HAP-1 (cell line): ENCODE data around the gene PNPLA8.

Experiments
- DNase-seq, 2 experiments: peaks; one replicate each; pipeline ENCODE4 v3.0.0-alpha.2; 2016 to 2020; ENCODE audit warnings: low spot score in 2 of 2
- H3K27me3 ChIP-seq: fragments of 250-450 bp; sonication (Bioruptor Pico); 2 replicates; pipeline ENCODE4 v1.5.1; 2020; ENCODE audit warnings: low read depth, mild to moderate bottlenecking, moderate library complexity
- H3K36me3 ChIP-seq: fragments of 250-450 bp; sonication (Bioruptor Pico); replicated peaks from 2 replicates; pipeline ENCODE4 v1.5.1; 2020; ENCODE audit warnings: mild to moderate bottlenecking
- H3K4me1 ChIP-seq: fragments of 250-450 bp; sonication (Bioruptor Pico); 2 replicates; pipeline ENCODE4 v1.5.1; 2020; ENCODE audit warnings: mild to moderate bottlenecking
- H3K4me3 ChIP-seq: fragments of 250-450 bp; sonication (Bioruptor Pico); 2 replicates; pipeline ENCODE4 v1.5.1; 2020; ENCODE audit warnings: mild to moderate bottlenecking, moderate library complexity
- H3K9me3 ChIP-seq: fragments of 250-450 bp; sonication (Bioruptor Pico); 2 replicates; pipeline ENCODE4 v1.5.1; 2020; ENCODE audit warnings: mild to moderate bottlenecking, moderate library complexity
- in situ Hi-C: fragments of 300-500 bp; cut with MboI; formaldehyde crosslinking; loops from 3 replicates; pipeline ENCODE4 v1.14.3; 2020; ENCODE audit warnings: low sequenced_read_pairs, inconsistent platforms, mixed read lengths

PNPLA8 gene

GRCh38 chr7:108436906-108437305, 89.0 kb downstream of the PNPLA8 start:
- in situ Hi-C loops = no loop called here
- DNase-seq = no peak
- H3K4me1 ChIP-seq = no peaks in the 10 kb centered on the region
- no peak overlapping the region for H3K4me3 ChIP-seq
- H3K27me3 ChIP-seq = peaks cover 3% of the 10 kb centered on the region; the same call in 1 of the 2 replicates
- no peaks in the 10 kb centered on the region for H3K9me3 ChIP-seq
- no peaks in the 10 kb centered on the region for H3K36me3 ChIP-seq

- no peak for DNase-seq
- Histone ChIP-seq H3K36me3 (no peaks in the 10 kb centered on the region), H3K4me1 (no peaks in the 10 kb centered on the region), H3K9me3 (no peaks in the 10 kb centered on the region), H3K4me3 (no peak overlapping the region), H3K27me3 (peaks cover 3% of the 10 kb centered on the region; the same call in 1 of the 2 replicates)
- in situ Hi-C loops = no loop called here
Observed at GRCh38 chr7:108434010-108434409, 91.9 kb downstream of the PNPLA8 start.

GRCh38 chr7:108431099-108431498, 94.8 kb downstream of the PNPLA8 start:
- in situ Hi-C loops = no loop called here
- no peaks in the 10 kb centered on the region for H3K9me3 ChIP-seq
- no peaks in the 10 kb centered on the region for H3K27me3 ChIP-seq
- no peak for DNase-seq
- no peaks in the 10 kb centered on the region for H3K36me3 ChIP-seq
- no peaks in the 10 kb centered on the region for H3K4me1 ChIP-seq
- H3K4me3 ChIP-seq = no peak overlapping the region

- Histone ChIP-seq H3K4me1 (no peaks in the 10 kb centered on the region), H3K9me3 (no peaks in the 10 kb centered on the region), H3K27me3 (no peaks in the 10 kb centered on the region), H3K4me3 (no peak overlapping the region), H3K36me3 (no peaks in the 10 kb centered on the region)
- in situ Hi-C loops = no loop called here
- no peak for DNase-seq
Observed at GRCh38 chr7:108430664-108431063, 95.3 kb downstream of the PNPLA8 start.

GRCh38 chr7:108427766-108428165, 98.2 kb downstream of the PNPLA8 start:
- Histone ChIP-seq H3K9me3 (no peaks in the 10 kb centered on the region), H3K36me3 (no peaks in the 10 kb centered on the region), H3K4me3 (no peak overlapping the region), H3K4me1 (no peaks in the 10 kb centered on the region), H3K27me3 (no peaks in the 10 kb centered on the region; the same call in 1 of the 2 replicates)
- in situ Hi-C loops = no loop called here
- no peak for DNase-seq

GRCh38 chr7:108425714-108426275, 100.1 kb downstream of the PNPLA8 start:
- no peaks in the 10 kb centered on the region for H3K9me3 ChIP-seq
- H3K4me1 ChIP-seq = no peaks in the 10 kb centered on the region
- H3K4me3 ChIP-seq = no peak overlapping the region
- H3K27me3 ChIP-seq = peaks cover 6% of the 10 kb centered on the region; the same call in 1 of the 2 replicates
- in situ Hi-C loops = no loop called here
- DNase-seq = no peak
- no peaks in the 10 kb centered on the region for H3K36me3 ChIP-seq

GRCh38 chr7:108424013-108424412, 101.9 kb downstream of the PNPLA8 start:
- DNase-seq = no peak
- Histone ChIP-seq H3K36me3 (no peaks in the 10 kb centered on the region), H3K9me3 (no peaks in the 10 kb centered on the region), H3K4me1 (no peaks in the 10 kb centered on the region), H3K27me3 (peaks cover 16% of the 10 kb centered on the region), H3K4me3 (no peak overlapping the region)
- in situ Hi-C loops = no loop called here

- Histone ChIP-seq H3K4me3 (no peak overlapping the region), H3K36me3 (no peaks in the 10 kb centered on the region), H3K9me3 (no peaks in the 10 kb centered on the region), H3K27me3 (peaks cover 22% of the 10 kb centered on the region), H3K4me1 (no peaks in the 10 kb centered on the region)
- in situ Hi-C loops = no loop called here
- no peak for DNase-seq
Observed at GRCh38 chr7:108423089-108423989, 102.6 kb downstream of the PNPLA8 start.

GRCh38 chr7:108421720-108422331, 104.1 kb downstream of the PNPLA8 start:
- no peak for DNase-seq
- Histone ChIP-seq H3K4me1 (no peaks in the 10 kb centered on the region), H3K4me3 (no peak overlapping the region), H3K9me3 (no peaks in the 10 kb centered on the region), H3K36me3 (no peaks in the 10 kb centered on the region), H3K27me3 (peaks cover 23% of the 10 kb centered on the region)
- in situ Hi-C loops = no loop called here
